ENCODE data around the gene MANSC1.

Gene MANSC1

GRCh38 chr12:12349711-12350665, at the start of gene MANSC1:
MANSC1 (minus strand) TSS chr12:12350242; CDS start chr12:12343314, 6,928 bp downstream.
- DNase-seq (ENCODE audit: low spot score) = peak; percentile 69

DNA sequence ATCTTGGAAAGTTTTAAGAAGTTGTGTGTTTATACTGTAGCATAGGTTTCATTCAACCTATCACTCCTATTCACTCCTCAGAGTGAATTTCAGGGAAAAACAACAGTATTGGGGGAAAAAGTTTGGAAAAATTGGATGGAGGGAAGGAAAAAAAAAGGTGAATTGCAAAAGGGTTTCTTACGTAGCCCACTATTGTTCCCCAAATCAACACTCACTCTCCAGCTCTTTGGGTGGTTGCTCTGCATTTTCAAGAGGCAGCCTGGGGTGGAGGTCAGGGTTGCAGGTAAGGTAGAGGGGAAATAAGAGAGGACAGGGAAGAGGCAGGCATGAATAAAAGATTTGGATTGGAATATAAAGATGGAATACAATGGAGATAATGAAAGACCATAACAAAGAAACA, 49.1 kb upstream of the MANSC1 start:
- DNase-seq (ENCODE audit: low spot score) = no peak

DNA sequence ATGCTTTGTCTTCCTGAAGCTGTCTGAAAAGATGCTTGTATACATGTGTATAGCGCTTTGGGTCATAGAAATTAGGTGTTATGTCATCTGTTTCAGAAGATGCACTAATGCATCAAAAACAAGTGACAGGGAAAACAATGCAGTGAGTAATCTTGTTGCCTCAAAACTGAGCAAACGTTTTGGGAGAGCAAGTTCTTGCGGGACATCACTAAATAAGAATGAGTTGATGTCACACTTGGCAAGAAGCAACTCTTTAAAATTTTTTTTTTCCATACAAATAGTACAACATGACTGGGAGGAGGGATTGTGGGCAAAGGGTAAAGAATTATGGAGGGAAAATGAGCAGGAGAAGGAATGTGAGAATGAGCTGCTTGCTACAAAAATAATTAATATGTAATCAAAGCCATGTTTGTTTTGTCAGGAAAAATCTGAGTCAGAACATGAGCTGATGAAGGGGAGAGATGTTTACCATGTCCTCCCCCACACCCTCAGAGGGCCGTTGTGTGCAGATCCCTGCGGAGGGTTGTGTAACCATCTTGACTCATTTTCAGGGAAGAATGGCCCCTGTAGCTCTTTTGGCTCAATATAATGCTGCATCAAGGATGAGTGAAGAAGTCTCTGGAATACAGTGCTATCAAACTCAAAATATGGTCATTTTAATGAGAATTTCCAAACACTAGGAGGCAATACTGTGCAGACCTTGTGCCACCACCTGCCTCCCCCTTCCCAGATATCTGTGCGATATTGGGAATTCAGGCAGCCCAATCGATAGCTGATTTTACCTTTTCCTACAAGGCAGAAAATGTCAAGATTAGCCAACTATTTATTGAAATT, 48.2 kb upstream of the MANSC1 start:
- peak; percentile 27 for DNase-seq (ENCODE audit: low spot score)

DNA sequence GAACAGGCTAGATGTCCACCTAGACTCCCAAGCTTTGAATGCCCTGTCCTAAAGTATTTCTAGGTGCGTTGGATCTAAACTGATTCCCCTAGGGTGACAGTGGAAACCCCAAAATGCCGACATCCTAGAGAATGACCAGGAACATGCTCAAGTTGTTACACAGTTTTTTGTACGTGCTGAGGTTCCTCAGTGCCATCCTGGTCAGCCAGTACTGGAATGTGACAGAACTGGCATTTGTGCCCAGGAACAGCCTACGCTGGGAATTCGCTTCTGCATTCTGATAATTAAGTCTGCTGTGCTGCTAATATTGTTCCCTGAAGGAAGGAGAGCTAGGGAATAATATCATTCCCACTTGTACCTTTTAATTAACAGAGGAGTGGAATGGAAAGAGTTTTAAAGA, 47.1 kb upstream of the MANSC1 start:
- no peak for DNase-seq (ENCODE audit: low spot score)

- no peak for DNase-seq (ENCODE audit: low spot score)
Observed at GRCh38 chr12:12396694-12397093, 46.7 kb upstream of the MANSC1 start.

GRCh38 chr12:12393171-12393570, 43.1 kb upstream of the MANSC1 start:
- DNase-seq (ENCODE audit: low spot score) = no peak

GRCh38 chr12:12392413-12392812, 42.4 kb upstream of the MANSC1 start:
- DNase-seq (ENCODE audit: low spot score) = no peak

DNA sequence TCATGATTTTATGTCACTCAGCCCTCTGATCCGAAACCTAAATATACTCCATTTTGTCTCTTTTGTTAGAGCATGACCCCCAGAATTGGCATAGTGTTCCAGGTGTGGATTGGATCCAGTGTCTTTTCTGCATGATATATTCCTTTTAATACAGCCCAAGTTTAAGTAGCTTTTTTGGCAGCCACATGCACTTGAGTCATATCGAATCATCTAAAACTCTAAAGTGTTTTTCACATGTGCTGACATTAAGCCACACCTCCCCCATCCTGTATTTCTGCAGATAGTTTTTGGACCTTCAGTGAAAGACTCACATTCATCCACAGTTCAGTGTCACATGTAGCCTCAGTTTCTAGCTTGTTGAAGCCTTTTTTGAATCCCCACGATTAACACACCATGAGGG, 37.5 kb upstream of the MANSC1 start:
- no peak for DNase-seq (ENCODE audit: low spot score)

GRCh38 chr12:12384571-12385340, 34.7 kb upstream of the MANSC1 start:
- peak; percentile 53 for DNase-seq (ENCODE audit: low spot score)

- DNase-seq (ENCODE audit: low spot score) = no peak
Observed at GRCh38 chr12:12381982-12382381, 31.9 kb upstream of the MANSC1 start.

GRCh38 chr12:12380949-12381593, 31.0 kb upstream of the MANSC1 start:
- no peak for DNase-seq (ENCODE audit: low spot score)

DNA sequence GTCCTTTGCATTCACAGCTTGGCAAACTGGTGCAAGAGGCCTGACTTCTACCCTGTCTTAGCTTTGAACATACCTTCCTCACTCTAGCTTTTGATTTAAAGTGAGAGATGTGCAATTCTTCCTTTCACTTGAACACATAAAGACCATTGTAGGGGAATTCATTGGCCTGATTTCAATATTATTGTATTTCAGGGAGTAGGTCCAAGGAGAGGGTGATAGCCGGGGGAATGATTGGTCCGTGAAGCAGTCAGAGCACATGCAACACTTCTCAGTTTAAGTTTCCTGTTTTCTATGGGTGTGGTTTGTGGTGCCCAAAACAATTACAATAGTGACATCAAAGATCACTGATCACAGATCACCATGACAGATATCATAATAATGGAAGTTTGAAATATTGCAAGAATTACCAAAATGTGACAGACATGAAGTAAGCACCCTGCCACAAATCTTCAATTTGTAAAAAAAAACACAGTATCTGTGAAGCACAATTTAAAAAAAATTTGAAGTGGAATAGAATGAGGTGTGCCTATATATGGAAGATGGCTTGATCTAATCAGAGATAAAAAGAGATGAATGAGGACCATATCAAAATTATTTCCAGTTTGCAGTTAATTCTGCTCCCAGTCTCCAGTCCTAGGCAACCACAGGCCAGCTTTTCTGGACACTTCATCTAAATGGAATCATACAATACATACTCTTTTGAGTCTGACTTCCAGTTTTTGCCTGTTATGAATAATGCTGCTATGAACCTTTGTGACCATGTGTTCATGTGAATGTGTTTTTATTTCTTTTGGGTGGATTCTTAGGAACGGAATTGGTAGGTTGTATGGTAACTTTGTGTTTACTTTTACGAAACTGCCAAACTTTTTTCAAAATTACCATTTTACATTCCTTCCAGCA, 30.0 kb upstream of the MANSC1 start:
- no peak for DNase-seq (ENCODE audit: low spot score)

GRCh38 chr12:12378616-12379015, 28.6 kb upstream of the MANSC1 start:
- DNase-seq (ENCODE audit: low spot score) = no peak

DNA sequence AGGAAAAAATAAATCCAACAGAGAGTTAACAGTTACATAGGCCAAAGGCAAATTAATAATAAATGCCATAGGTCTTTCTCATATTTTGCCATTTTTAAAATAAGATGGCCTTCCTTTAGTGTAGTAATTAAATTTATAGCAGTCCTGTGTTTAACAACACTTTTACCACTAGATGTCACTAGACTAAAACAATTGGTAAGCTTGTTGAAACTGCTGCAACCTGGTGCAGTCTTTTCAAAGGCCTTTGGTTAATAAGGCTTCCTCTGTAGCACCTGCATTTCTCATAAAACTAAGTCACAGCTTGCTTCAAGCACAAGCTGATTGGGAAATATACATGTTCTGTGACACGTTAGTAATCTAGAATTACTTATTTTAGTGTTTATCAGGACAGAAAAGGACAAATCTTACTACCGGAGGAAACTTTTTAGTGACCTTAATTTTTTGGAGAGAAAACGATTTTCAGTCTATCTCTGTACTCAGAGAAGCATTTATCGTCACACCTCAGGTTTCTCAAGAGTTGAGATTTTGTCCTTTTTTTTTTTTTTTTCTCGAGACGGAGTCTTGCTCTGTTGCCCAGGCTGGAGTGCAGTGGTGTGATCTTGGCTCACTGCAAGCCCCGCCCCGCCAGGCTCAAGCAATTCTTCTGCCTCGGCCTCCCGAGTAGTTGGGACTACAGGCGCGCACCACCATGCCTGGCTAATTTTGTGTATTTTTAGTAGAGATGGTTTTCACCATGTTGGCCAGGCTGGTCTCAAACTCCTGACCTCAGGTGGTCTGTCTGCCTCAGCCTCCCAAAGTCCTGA, 26.8 kb upstream of the MANSC1 start:
- DNase-seq (ENCODE audit: low spot score) = peak; percentile 35

- no peak for DNase-seq (ENCODE audit: low spot score)
Observed at GRCh38 chr12:12372946-12373722, 23.1 kb upstream of the MANSC1 start.

DNA sequence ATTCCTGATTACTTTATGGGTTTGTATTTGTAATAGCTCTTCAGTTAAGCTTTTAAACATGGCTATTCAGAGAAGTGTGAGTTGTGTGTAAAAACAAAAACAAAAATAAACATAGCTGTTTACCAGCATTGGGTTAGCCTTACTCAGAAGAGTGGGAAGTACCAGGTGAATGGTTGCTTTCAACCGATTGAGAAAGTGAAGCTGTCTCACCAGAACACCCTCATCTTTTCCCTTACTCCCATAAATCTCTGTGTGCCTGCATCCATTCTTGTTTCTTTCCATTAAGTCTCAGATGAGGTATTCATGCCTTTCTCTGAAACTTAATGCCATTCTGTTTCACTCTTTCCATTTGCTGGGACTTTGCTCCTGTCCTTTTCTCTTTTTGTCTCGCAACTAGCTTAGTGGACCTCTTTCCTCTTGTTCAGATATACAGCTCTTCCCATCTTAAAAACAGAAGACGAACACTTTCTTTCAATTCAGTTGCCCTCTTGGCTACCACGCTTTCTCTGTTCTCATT, 17.5 kb upstream of the MANSC1 start:
- no peak for DNase-seq (ENCODE audit: low spot score)

- DNase-seq (ENCODE audit: low spot score) = no peak
Observed at GRCh38 chr12:12366701-12367481, 16.8 kb upstream of the MANSC1 start.

DNA sequence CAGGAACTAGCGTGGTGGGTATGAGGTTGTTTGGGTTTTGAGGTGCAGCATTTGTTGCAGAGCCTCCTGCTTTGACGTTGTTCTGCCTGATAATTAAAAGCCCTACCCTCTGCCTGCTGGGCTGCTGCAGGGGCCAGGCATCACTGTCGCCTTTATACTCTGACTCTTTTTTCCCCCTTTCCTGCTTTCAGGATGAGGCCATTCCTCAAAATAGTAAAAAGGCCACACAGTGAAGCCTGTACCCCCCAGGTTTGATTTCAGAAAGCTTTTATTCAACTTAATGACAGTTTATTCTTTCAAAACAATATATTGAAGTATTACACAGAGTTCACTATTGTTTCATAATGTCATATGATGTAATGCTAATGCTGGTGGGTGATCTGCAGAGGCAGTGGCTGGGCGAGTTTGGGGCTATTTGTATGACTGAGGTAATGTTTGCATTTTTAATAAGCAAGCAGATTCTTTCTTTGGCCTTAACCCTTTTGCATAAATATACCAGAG, 15.9 kb upstream of the MANSC1 start:
- no peak for DNase-seq (ENCODE audit: low spot score)

Measured in HuH-7 (cell line).